ENCODE measurements around the gene RCAN2.

The RCAN2 gene

DNA sequence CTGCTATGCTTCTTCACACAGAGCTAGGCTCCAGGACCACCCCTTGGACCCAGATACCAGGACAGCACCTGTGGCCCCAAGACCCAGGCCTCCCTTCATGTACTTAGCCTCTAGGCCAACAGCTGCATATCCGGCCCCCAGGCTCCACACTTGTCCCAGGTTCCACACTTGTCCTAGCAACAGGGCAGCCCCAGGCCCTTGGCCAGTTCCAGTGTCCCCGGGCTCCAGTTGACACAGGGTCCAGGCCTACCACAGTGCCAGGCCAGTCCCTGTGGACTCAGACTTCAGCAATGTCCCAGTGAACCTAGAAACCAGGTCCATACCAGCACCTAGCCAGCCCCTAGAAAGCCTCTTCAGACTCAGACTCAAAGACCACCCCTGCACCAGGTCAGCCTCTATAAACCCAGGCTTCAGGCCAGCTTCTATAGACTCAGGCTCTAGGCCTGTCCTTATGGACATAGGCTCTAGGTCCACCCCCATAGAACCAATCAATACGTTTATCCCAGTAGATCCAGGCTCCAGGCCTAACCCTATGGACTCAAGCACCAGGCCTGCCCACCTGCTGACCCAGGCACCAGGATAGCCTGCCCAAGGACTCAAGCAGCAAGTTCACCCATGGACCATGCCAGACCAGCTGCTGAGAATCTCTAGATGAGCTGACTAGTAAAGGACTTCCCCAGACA is 46.3 kb downstream of the RCAN2 start:
- H3K4me3 ChIP-seq (ENCODE audit: low read depth, low read length), result no peak overlapping the region
- no peak for TF ChIP-seq CTCF (IDR thresholded peaks at IDR 0.05; ENCODE audit: low read depth, low read length)
- DNase-seq (ENCODE audit: low read depth, low spot score), result no peak
- in situ Hi-C loops (cut with HindIII; ENCODE audit: low sequenced_read_pairs), result no loop called here

GRCh38 chr6:46443623-46444022 is 47.6 kb downstream of the RCAN2 start:
- no peak for TF ChIP-seq CTCF (IDR thresholded peaks at IDR 0.05; ENCODE audit: low read depth, low read length)
- no peak overlapping the region for H3K4me3 ChIP-seq (ENCODE audit: low read depth, low read length)
- in situ Hi-C loops (cut with HindIII; ENCODE audit: low sequenced_read_pairs), result no loop called here
- no peak for DNase-seq (ENCODE audit: low read depth, low spot score)

DNA sequence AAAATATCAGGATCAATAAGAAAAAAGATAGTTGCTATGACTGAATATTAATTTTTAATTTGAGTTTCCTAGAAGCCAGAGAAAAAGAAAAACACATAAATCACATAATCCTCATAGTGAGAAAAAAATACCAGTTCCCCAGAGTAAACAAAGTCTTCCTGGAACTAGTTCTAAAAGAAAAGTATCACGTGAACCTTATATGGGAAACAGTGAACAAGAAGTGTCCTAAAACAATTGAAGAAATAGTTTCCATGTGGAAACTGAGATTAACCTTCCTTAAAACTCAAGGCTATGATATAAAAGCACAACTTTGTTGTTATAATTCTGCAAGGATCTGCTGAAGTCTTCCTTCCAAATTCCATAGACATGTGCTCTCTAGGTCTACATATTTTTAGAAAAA is 50.6 kb downstream of the RCAN2 start:
- no peak for DNase-seq (ENCODE audit: low read depth, low spot score)
- no peak overlapping the region for H3K4me3 ChIP-seq (ENCODE audit: low read depth, low read length)
- no peak for TF ChIP-seq CTCF (IDR thresholded peaks at IDR 0.05; ENCODE audit: low read depth, low read length)
- in situ Hi-C loops (cut with HindIII; ENCODE audit: low sequenced_read_pairs), result no loop called here

GRCh38 chr6:46440141-46440540 is 51.1 kb downstream of the RCAN2 start:
- TF ChIP-seq CTCF (IDR thresholded peaks at IDR 0.05; ENCODE audit: low read depth, low read length), result no peak
- H3K4me3 ChIP-seq (ENCODE audit: low read depth, low read length), result no peak overlapping the region
- in situ Hi-C loops (cut with HindIII; ENCODE audit: low sequenced_read_pairs), result no loop called here
- peak; percentile 50 for DNase-seq (ENCODE audit: low read depth, low spot score)

GRCh38 chr6:46438245-46438644 is 53.0 kb downstream of the RCAN2 start:
- no peak for DNase-seq (ENCODE audit: low read depth, low spot score)
- H3K4me3 ChIP-seq (ENCODE audit: low read depth, low read length), result no peak overlapping the region
- in situ Hi-C loops (cut with HindIII; ENCODE audit: low sequenced_read_pairs), result no loop called here
- no peak for TF ChIP-seq CTCF (IDR thresholded peaks at IDR 0.05; ENCODE audit: low read depth, low read length)

- no peak for TF ChIP-seq CTCF (IDR thresholded peaks at IDR 0.05; ENCODE audit: low read depth, low read length)
- H3K4me3 ChIP-seq (ENCODE audit: low read depth, low read length), result no peak overlapping the region
- in situ Hi-C loops (cut with HindIII; ENCODE audit: low sequenced_read_pairs), result no loop called here
- DNase-seq (ENCODE audit: low read depth, low spot score), result peak; percentile 46
Observed at GRCh38 chr6:46437671-46438221, 53.5 kb downstream of the RCAN2 start.

Measured in astrocyte of the spinal cord (primary cell).